Measurements from ENCODE around the gene PIP5K1B. TPM values are rescaled to one million over a fixed set of nuclear protein-coding genes. Genes with fewer than 3 reads are reported as not detected.

PIP5K1B gene
- total RNA-seq, 1 donor from 2014 or later, result 71.9 TPM

GRCh38 chr9:69030851-69031645 lies 326.0 kb downstream of the PIP5K1B start:
- no peak for DNase-seq
- H3K4me3 ChIP-seq, result no peak overlapping the region
- intact Hi-C loops (cut with micrococcal nuclease), result no loop called here

GRCh38 chr9:69034071-69034470 lies 329.0 kb downstream of the PIP5K1B start:
- no peak overlapping the region for H3K27ac ChIP-seq (replicated peaks)
- no peak for DNase-seq
- H3K4me1 ChIP-seq, result peaks cover 27% of the 10 kb centered on the region
- intact Hi-C loops (cut with micrococcal nuclease), result no loop called here
- TF ChIP-seq CTCF (IDR thresholded peaks at IDR 0.05; ENCODE audit: borderline replicate concordance), result no peak
- no peaks in the 10 kb centered on the region for H3K36me3 ChIP-seq
- no peaks in the 10 kb centered on the region for H3K27me3 ChIP-seq (ENCODE audit: low read depth)
- peaks cover 6% of the 10 kb centered on the region for H3K9me3 ChIP-seq (replicated peaks)
- H3K4me3 ChIP-seq, result no peak overlapping the region

More at GRCh38 chr9:69030851-69031645, 326.0 kb downstream of the PIP5K1B start:
- no peaks in the 10 kb centered on the region for H3K27me3 ChIP-seq (ENCODE audit: low read depth)
- peaks cover 14% of the 10 kb centered on the region for H3K4me1 ChIP-seq
- H3K36me3 ChIP-seq, result no peaks in the 10 kb centered on the region
- H3K9me3 ChIP-seq (replicated peaks), result peaks cover 6% of the 10 kb centered on the region
- no peak overlapping the region for H3K27ac ChIP-seq (replicated peaks)
- no peak for TF ChIP-seq CTCF (IDR thresholded peaks at IDR 0.05; ENCODE audit: borderline replicate concordance)

- Histone ChIP-seq H3K9me3 (replicated peaks) (no peaks in the 10 kb centered on the region), H3K36me3 (no peaks in the 10 kb centered on the region), H3K27me3 (ENCODE audit: low read depth) (no peaks in the 10 kb centered on the region), H3K27ac (replicated peaks) (peak within 1 kb of the TSS; percentile 94), H3K4me1 (peaks cover 27% of the 10 kb centered on the region), H3K4me3 (peak within 1 kb of the TSS; percentile 85)
- peak; percentile 100 for TF ChIP-seq CTCF (IDR thresholded peaks at IDR 0.05; ENCODE audit: borderline replicate concordance)
- DNase-seq, result peak; percentile 86
- intact Hi-C loops (cut with micrococcal nuclease), result no loop called here
Measured at GRCh38 chr9:69035438-69036308, 330.6 kb downstream of the PIP5K1B start, which contains the start of gene FXN. FXN (plus strand) TSS chr9:69035752; CDS start chr9:69035783, 31 bp downstream.

- Histone ChIP-seq H3K4me3 (peak overlapping the region; percentile 85), H3K4me1 (peaks cover 32% of the 10 kb centered on the region), H3K27ac (replicated peaks) (peak overlapping the region; percentile 94), H3K9me3 (replicated peaks) (no peaks in the 10 kb centered on the region), H3K36me3 (no peaks in the 10 kb centered on the region), H3K27me3 (ENCODE audit: low read depth) (no peaks in the 10 kb centered on the region)
- DNase-seq, result no peak
- no peak for TF ChIP-seq CTCF (IDR thresholded peaks at IDR 0.05; ENCODE audit: borderline replicate concordance)
- intact Hi-C loops (cut with micrococcal nuclease), result no loop called here
Measured at GRCh38 chr9:69036309-69036708, 331.3 kb downstream of the PIP5K1B start.

GRCh38 chr9:69036799-69037198 lies 331.8 kb downstream of the PIP5K1B start:
- no peak for DNase-seq
- Histone ChIP-seq H3K9me3 (replicated peaks) (no peaks in the 10 kb centered on the region), H3K4me1 (peaks cover 34% of the 10 kb centered on the region), H3K27me3 (ENCODE audit: low read depth) (no peaks in the 10 kb centered on the region), H3K4me3 (peak overlapping the region; percentile 85), H3K27ac (replicated peaks) (peak overlapping the region; percentile 94), H3K36me3 (no peaks in the 10 kb centered on the region)
- TF ChIP-seq CTCF (IDR thresholded peaks at IDR 0.05; ENCODE audit: borderline replicate concordance), result no peak
- intact Hi-C loops (cut with micrococcal nuclease), result no loop called here

All from left ventricle myocardium inferior (tissue), 1 donor.